GM12864 (cell line): Measurements from ENCODE around the gene GPRIN2.

ENCODE experiments used
- DNase-seq: peaks from one replicate; pipeline ENCODE4 v3.0.0-alpha.2; 2011; ENCODE audit warnings: low read depth
- H3K4me3 ChIP-seq: 2 replicates; pipeline ENCODE4 v1.5.1; 2011; ENCODE audit warnings: mild to moderate bottlenecking, low read depth, low read length, control low read depth
- TF ChIP-seq, protein P1 (sequence below): IDR thresholded peaks from 2 replicates; pipeline ENCODE4 v1.5.1; 2011; ENCODE audit warnings: low read depth, mild to moderate bottlenecking, moderate library complexity, low read length, control low read depth, inconsistent platforms; ENCODE audit errors: missing control alignments

GPRIN2 gene

GRCh38 chr10:46523119-46523961 is 33.1 kb downstream of the GPRIN2 start:
- H3K4me3 ChIP-seq, result no peak overlapping the region
- TF ChIP-seq, protein P1, sequence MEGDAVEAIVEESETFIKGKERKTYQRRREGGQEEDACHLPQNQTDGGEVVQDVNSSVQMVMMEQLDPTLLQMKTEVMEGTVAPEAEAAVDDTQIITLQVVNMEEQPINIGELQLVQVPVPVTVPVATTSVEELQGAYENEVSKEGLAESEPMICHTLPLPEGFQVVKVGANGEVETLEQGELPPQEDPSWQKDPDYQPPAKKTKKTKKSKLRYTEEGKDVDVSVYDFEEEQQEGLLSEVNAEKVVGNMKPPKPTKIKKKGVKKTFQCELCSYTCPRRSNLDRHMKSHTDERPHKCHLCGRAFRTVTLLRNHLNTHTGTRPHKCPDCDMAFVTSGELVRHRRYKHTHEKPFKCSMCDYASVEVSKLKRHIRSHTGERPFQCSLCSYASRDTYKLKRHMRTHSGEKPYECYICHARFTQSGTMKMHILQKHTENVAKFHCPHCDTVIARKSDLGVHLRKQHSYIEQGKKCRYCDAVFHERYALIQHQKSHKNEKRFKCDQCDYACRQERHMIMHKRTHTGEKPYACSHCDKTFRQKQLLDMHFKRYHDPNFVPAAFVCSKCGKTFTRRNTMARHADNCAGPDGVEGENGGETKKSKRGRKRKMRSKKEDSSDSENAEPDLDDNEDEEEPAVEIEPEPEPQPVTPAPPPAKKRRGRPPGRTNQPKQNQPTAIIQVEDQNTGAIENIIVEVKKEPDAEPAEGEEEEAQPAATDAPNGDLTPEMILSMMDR, result no peak
- DNase-seq, result no peak

- DNase-seq, result no peak
- H3K4me3 ChIP-seq, result no peak overlapping the region
- TF ChIP-seq, protein P1, result no peak
Measured at GRCh38 chr10:46522295-46523118, 34.0 kb downstream of the GPRIN2 start.

DNA sequence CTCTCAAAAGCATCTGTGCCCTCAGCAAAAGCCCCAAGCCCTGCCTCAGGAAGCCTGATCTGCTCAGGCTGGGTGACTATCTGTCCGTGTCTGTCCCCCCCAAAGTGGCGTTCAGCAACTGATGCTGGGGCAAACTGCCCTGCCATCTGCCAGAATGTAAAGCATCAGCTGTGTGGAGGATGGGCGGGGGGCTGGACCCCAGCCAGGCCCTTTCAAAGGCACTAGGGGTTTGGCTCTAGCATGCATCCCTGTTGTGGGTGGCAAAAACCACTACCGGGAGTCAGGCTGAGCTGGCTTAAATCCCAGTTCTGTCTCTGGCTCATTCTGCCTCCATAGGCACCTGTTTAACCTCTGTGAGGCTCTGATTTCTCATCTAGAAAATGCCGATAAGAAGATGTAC is 35.5 kb downstream of the GPRIN2 start:
- TF ChIP-seq, protein P1, result no peak
- no peak for DNase-seq
- no peak overlapping the region for H3K4me3 ChIP-seq

GRCh38 chr10:46520381-46520780 is 36.1 kb downstream of the GPRIN2 start:
- TF ChIP-seq, protein P1, result no peak
- DNase-seq, result no peak
- H3K4me3 ChIP-seq, result no peak overlapping the region

DNA sequence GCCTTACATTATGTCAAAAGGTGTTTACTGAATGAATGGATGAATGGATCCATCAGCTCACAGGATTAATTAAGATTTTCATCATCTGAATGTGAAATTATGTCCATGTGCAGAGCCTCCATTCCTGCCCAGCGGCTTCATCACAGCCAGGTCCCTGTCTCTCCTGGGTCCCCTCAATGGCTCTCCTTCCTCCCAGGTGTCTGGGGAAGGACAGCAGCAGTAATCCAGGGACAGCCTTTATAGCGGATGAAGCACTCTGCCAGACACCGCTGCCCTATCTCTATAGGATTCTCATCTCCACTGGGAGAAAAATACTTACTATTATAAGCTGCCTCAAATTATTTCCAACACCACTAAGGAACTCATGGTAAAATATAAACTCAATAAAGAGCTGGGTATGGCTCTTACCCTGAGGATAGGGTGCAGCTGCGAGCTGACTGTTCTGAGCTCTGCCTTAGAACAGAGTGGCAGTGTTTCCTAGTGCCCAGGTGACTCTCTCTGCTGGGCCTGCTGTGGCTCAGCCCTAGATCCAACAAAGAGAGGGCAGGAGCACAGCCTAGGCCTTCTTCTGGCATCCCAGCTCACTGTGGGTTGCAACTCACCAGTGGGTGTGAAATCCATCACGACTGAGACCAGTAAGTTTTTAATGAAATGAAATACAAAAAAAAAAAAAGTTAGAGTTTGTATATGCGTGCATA is 38.3 kb downstream of the GPRIN2 start:
- H3K4me3 ChIP-seq, result no peak overlapping the region
- no peak for DNase-seq
- TF ChIP-seq, protein P1, result no peak

DNA sequence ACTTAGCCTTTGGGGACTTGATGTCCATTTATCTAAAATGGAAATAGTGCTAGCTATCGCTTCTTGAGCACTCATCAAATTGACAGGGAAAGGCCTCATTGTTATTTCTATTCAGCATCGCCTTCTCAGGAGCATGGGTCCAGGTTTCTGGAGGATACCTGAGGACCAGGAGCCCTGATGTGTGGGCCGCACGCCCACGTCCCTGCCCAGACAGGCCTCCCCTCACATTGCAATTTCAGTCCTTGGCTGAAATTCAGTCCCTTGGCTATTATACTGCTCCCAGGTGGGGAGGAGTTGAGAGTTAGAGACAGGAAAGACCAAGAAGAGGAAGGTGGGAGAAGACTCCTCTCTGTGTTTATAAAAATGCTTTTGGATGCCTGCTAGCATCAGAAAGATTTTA is 38.9 kb downstream of the GPRIN2 start:
- TF ChIP-seq, protein P1, result no peak
- no peak overlapping the region for H3K4me3 ChIP-seq

More for the DNA sequence above, 38.9 kb downstream of the GPRIN2 start:
- DNase-seq, result no peak
